Keratinocyte (primary cell): ENCODE data around the gene MYOM1. TPM values are rescaled to one million over a fixed set of nuclear protein-coding genes. Genes with fewer than 3 reads are reported as not detected.

ENCODE experiments used
- DNase-seq: peaks from one replicate; pipeline ENCODE4 v3.0.0-alpha.2; 2011; ENCODE audit warnings: low read depth, missing footprints, low spot score
- FAIRE-seq: peaks from 2 replicates; lab custom pipeline; 2011; peaks lifted over from hg19 to GRCh38; lab: Jason Lieb, UNC
- H2AFZ ChIP-seq: 2 replicates; pipeline ENCODE4 v1.6.0; 2012; ENCODE audit warnings: low read length, control low read depth, inconsistent platforms; ENCODE audit not compliant: control insufficient read depth
- H3K27ac ChIP-seq: 2 replicates; pipeline ENCODE4 v1.5.1; 2011; ENCODE audit warnings: low read length; ENCODE audit not compliant: control insufficient read depth, insufficient read depth
- H3K27me3 ChIP-seq: 3 replicates; pipeline ENCODE4 v1.6.0; 2011; ENCODE audit warnings: low read length; ENCODE audit not compliant: control insufficient read depth, insufficient read depth; ENCODE audit errors: extremely low read depth
- H3K36me3 ChIP-seq, 2 experiments: 2 replicates in 1 of 2; 3 replicates in 1 of 2; pipeline ENCODE4 v1.5.1; 2011; ENCODE audit warnings: low read length in 2 of 2, mild to moderate bottlenecking in 1 of 2; ENCODE audit not compliant: control insufficient read depth in 2 of 2, insufficient read depth in 2 of 2; ENCODE audit errors: extremely low read depth in 1 of 2
- H3K4me1 ChIP-seq: 3 replicates; pipeline ENCODE4 v1.5.1; 2011; ENCODE audit warnings: low read length; ENCODE audit not compliant: control insufficient read depth, insufficient read depth; ENCODE audit errors: extremely low read depth
- H3K4me2 ChIP-seq: 3 replicates; pipeline ENCODE4 v1.6.0; 2011; ENCODE audit warnings: low read depth, low read length; ENCODE audit not compliant: control insufficient read depth, insufficient read depth; ENCODE audit errors: extremely low read depth
- H3K4me3 ChIP-seq, 3 experiments: fragments of 200-600 bp in 1 of 3; sonication (generic) in 1 of 3; 2 replicates in 2 of 3; 3 replicates in 1 of 3; pipeline ENCODE4 v1.5.1; 2011 to 2016; ENCODE audit warnings: low read length in 3 of 3, mild to moderate bottlenecking in 3 of 3, control low read depth in 2 of 3, inconsistent platforms in 1 of 3, low read depth in 1 of 3, mixed read lengths in 1 of 3, mixed run types in 1 of 3, moderate library complexity in 1 of 3; ENCODE audit not compliant: control insufficient read depth in 2 of 3, insufficient read depth in 2 of 3; ENCODE audit errors: extremely low read depth in 1 of 3
- H3K79me2 ChIP-seq: 2 replicates; pipeline ENCODE4 v1.6.0; 2012; ENCODE audit warnings: low read length; ENCODE audit not compliant: control insufficient read depth, insufficient read depth
- H3K9ac ChIP-seq: 3 replicates; pipeline ENCODE4 v1.6.0; 2011; ENCODE audit warnings: low read length; ENCODE audit not compliant: control insufficient read depth, insufficient read depth; ENCODE audit errors: extremely low read depth
- H3K9me1 ChIP-seq: 3 replicates; pipeline ENCODE4 v1.6.0; 2011; ENCODE audit warnings: low read length; ENCODE audit not compliant: control insufficient read depth, insufficient read depth; ENCODE audit errors: extremely low read depth
- H3K9me3 ChIP-seq: 2 replicates; pipeline ENCODE4 v1.5.1; 2012; ENCODE audit warnings: low read depth, low read length; ENCODE audit not compliant: control insufficient read depth
- H4K20me1 ChIP-seq: 3 replicates; pipeline ENCODE4 v1.6.0; 2011; ENCODE audit warnings: low read length; ENCODE audit not compliant: control insufficient read depth, insufficient read depth; ENCODE audit errors: extremely low read depth
- CTCF ChIP-seq, 3 experiments: IDR thresholded peaks in 1 of 3; conservative IDR thresholded peaks in 1 of 3; optimal IDR thresholded peaks in 1 of 3; 2 replicates in 2 of 3; 3 replicates in 1 of 3; pipeline versions ENCODE3 to v1.5.1; 2011; ENCODE audit warnings: low read length in 3 of 3, mild to moderate bottlenecking in 3 of 3, moderate library complexity in 2 of 3, control low read depth in 1 of 3, inconsistent platforms in 1 of 3; ENCODE audit not compliant: insufficient read depth in 2 of 3; ENCODE audit errors: extremely low read depth in 1 of 3
- EZH2 ChIP-seq: IDR thresholded peaks from one replicate; pipeline ENCODE4 v1.6.1; 2012; ENCODE audit warnings: inconsistent platforms, mild to moderate bottlenecking, low read length, moderate library complexity
- dilution Hi-C: fragments of 300-500 bp; cut with MboI; formaldehyde crosslinking; loops from one replicate; pipeline ENCODE4 v1.7.0; 2020; ENCODE audit warnings: low sequenced_read_pairs; ENCODE audit not compliant: extremely low pct_ligation_motif_present
- polyA plus RNA-seq, 5 experiments: library from polyadenylated mRNA; depleted of rRNA in 3 of 5; stranded (reverse) in 3 of 5; stranded (forward) in 1 of 5; unstranded in 1 of 5; fragments of >200 nt; gene quantifications; 1 replicate in 1 of 5; 2 replicates in 3 of 5; 3 replicates in 1 of 5; pipeline versions ENCODE4 v1.2.1 to v1.2.3, GENCODE V29; 2011 to 2012; ENCODE audit warnings: missing spikeins in 2 of 5, low read depth in 1 of 5, low replicate concordance in 1 of 5

Gene MYOM1
- polyA plus RNA-seq, 1 donor (not counting 4 experiments of a cell fraction or from before 2014, with no cell fraction given) = 0.03 TPM

GRCh38 chr18:3093624-3094337 lies 126.0 kb downstream of the MYOM1 start:
- Histone ChIP-seq H3K4me1 (no peaks in the 10 kb centered on the region), H3K9ac (no peak overlapping the region), H3K27me3 (no peaks in the 10 kb centered on the region), H3K9me1 (no peaks in the 10 kb centered on the region), H3K9me3 (no peaks in the 10 kb centered on the region), H3K79me2 (no peaks in the 10 kb centered on the region), H4K20me1 (no peaks in the 10 kb centered on the region), H3K36me3 (no peaks in the 10 kb centered on the region), H2AFZ (no peak overlapping the region), H3K4me2 (no peak overlapping the region), H3K4me3 (no peak overlapping the region), H3K27ac (no peak overlapping the region)
- FAIRE-seq (no peak), DNase-seq (no peak)
- TF ChIP-seq EZH2 (no peak), CTCF (optimal IDR thresholded peaks at IDR 0.05 in 1 of 3, IDR thresholded peaks at IDR 0.05 in 1 of 3, conservative IDR thresholded peaks at IDR 0.05 in 1 of 3; ENCODE audit: extremely low read depth in 1 of 3, insufficient read depth in 2 of 3, low read length in 3 of 3) (no peak)
- dilution Hi-C loops = no loop called here

GRCh38 chr18:3092727-3093126 lies 127.0 kb downstream of the MYOM1 start:
- Histone ChIP-seq H3K9ac (no peak overlapping the region), H3K9me1 (no peaks in the 10 kb centered on the region), H3K9me3 (no peaks in the 10 kb centered on the region), H2AFZ (no peak overlapping the region), H3K36me3 (no peaks in the 10 kb centered on the region), H3K4me3 (no peak overlapping the region), H4K20me1 (no peaks in the 10 kb centered on the region), H3K4me1 (peaks cover 4% of the 10 kb centered on the region), H3K27me3 (no peaks in the 10 kb centered on the region), H3K79me2 (no peaks in the 10 kb centered on the region), H3K27ac (no peak overlapping the region), H3K4me2 (no peak overlapping the region)
- FAIRE-seq (no peak), DNase-seq (no peak)
- dilution Hi-C loops = no loop called here
- TF ChIP-seq CTCF (optimal IDR thresholded peaks at IDR 0.05 in 1 of 3, IDR thresholded peaks at IDR 0.05 in 1 of 3, conservative IDR thresholded peaks at IDR 0.05 in 1 of 3; ENCODE audit: extremely low read depth in 1 of 3, insufficient read depth in 2 of 3, low read length in 3 of 3) (no peak), EZH2 (no peak)
